CD4-positive, alpha-beta T cell (primary cell): Measurements from ENCODE around the gene ERCC6L. TPM values are rescaled to one million over a fixed set of nuclear protein-coding genes. Genes with fewer than 3 reads are reported as not detected.

Experiments
- ATAC-seq: fragments of 200-7000 bp; cut with Tn5 transposase; one replicate; pipeline ENCODE4 v1.10.0; 2022; ENCODE audit warnings: mild to moderate bottlenecking; ENCODE audit not compliant: poor library complexity
- CTCF ChIA-PET: fragments of 350-600 bp; sonication (Branson Sonifier 250); formaldehyde crosslinking; loops from one replicate; lab custom pipeline; 2021; ENCODE audit warnings: antibody characterized with exemption, inconsistent platforms; lab: Charles Lee
- POLR2A ChIA-PET: fragments of 350-600 bp; sonication (Branson Sonifier 250); formaldehyde crosslinking; loops from one replicate; lab custom pipeline; 2021; ENCODE audit warnings: antibody characterized with exemption, inconsistent platforms; lab: Charles Lee
- DNase-seq, 14 experiments: peaks; one replicate each; pipeline ENCODE4 v3.0.0-alpha.2; 2013 to 2020; ENCODE audit warnings: mixed read lengths in 2 of 14
- H3K27ac ChIP-seq, 2 donors: one replicate each; pipeline versions ENCODE4 v1.5.1 to v1.7.0; 2013; ENCODE audit warnings: low read length in 2 of 2, low read depth in 1 of 2, mild to moderate bottlenecking in 1 of 2
- H3K27me3 ChIP-seq, 2 experiments: 1 replicate in 1 of 2; 2 replicates in 1 of 2; pipeline versions ENCODE4 v1.6.1 to v1.7.0; 2013; ENCODE audit warnings: low read length in 2 of 2, control low read depth in 1 of 2, mild to moderate bottlenecking in 1 of 2, moderate library complexity in 1 of 2; ENCODE audit not compliant: insufficient read depth in 2 of 2, control insufficient read depth in 1 of 2
- H3K36me3 ChIP-seq: one replicate; pipeline ENCODE4 v1.6.1; 2013; ENCODE audit warnings: low read length, control low read depth; ENCODE audit not compliant: insufficient read depth
- H3K4me1 ChIP-seq: one replicate; pipeline ENCODE4 v1.6.1; 2013; ENCODE audit warnings: low read length, control low read depth; ENCODE audit not compliant: insufficient read depth
- H3K4me3 ChIP-seq: one replicate; pipeline ENCODE4 v1.5.1; 2013; ENCODE audit warnings: mild to moderate bottlenecking, low read length, moderate library complexity
- H3K9me3 ChIP-seq, 2 experiments: 1 replicate in 1 of 2; 2 replicates in 1 of 2; pipeline versions ENCODE4 v1.6.1 to v1.7.0; 2013; ENCODE audit warnings: low read length in 2 of 2, mild to moderate bottlenecking in 2 of 2, control low read depth in 1 of 2, moderate library complexity in 1 of 2; ENCODE audit not compliant: control insufficient read depth in 1 of 2, insufficient read depth in 1 of 2
- H3K27ac Mint-ChIP-seq: one replicate; pipeline ENCODE4 v1.8.0; 2020; ENCODE audit warnings: mixed read lengths
- H3K27me3 Mint-ChIP-seq: one replicate; pipeline ENCODE4 v1.8.0; 2021; ENCODE audit warnings: mixed read lengths
- H3K36me3 Mint-ChIP-seq: one replicate; pipeline ENCODE4 v1.8.0; 2021; ENCODE audit warnings: low read depth, mixed read lengths
- H3K4me1 Mint-ChIP-seq: one replicate; pipeline ENCODE4 v1.8.0; 2021; ENCODE audit warnings: low read depth, mixed read lengths
- H3K4me3 Mint-ChIP-seq: one replicate; pipeline ENCODE4 v1.8.0; 2020; ENCODE audit warnings: mild to moderate bottlenecking, mixed read lengths
- H3K9me3 Mint-ChIP-seq: one replicate; pipeline ENCODE4 v1.8.0; 2020; ENCODE audit warnings: mixed read lengths
- CTCF ChIP-seq: fragments of 200-600 bp; IDR thresholded peaks from one replicate; pipeline ENCODE4 v1.8.0; 2022; ENCODE audit warnings: antibody characterized with exemption, mild to moderate bottlenecking
- intact Hi-C, 2 experiments: fragments of 100-400 bp; cut with DNase I in 1 of 2; cut with micrococcal nuclease in 1 of 2; formaldehyde crosslinking; loops; one replicate each; pipeline versions ENCODE4 v1.15.1 to v1.9.0; 2023 to 2025; cut with DNase I, micrococcal nuclease
- total RNA-seq, 174 experiments: library from RNA in 2 of 174; stranded (reverse) in 2 of 174; gene quantifications; one replicate each; pipeline ENCODE4 v1.2.3 and lab custom pipeline; 2021 to 2026

The ERCC6L gene
- total RNA-seq, 2 experiments from 2014 or later: 0.08 TPM; not detected in 1

GRCh38 chrX:72271091-72271788, 32.4 kb upstream of the ERCC6L start:
- peaks cover 84% of the 10 kb centered on the region for H3K36me3 Mint-ChIP-seq
- CTCF ChIA-PET: no interaction called here

GRCh38 chrX:72270316-72270866, 31.6 kb upstream of the ERCC6L start:
- Histone ChIP-seq H3K4me3 (no peak overlapping the region), H3K27me3 (no peaks in the 10 kb centered on the region), H3K9me3 (no peaks in the 10 kb centered on the region), H3K36me3 (peaks cover 60% of the 10 kb centered on the region), H3K27ac (no peak overlapping the region), H3K4me1 (peaks cover 19% of the 10 kb centered on the region)
- H3K27ac Mint-ChIP-seq: peak overlapping the region; percentile 80
- intact Hi-C loops: loop anchor here in 1 of 2 experiments (10.0 kb wide), 4 partner anchors 256 to 1294 kb away; partner anchors contain the start of genes CHIC1, HDAC8 and NAP1L2
- no peak for TF ChIP-seq CTCF
- H3K4me1 Mint-ChIP-seq: peaks cover 35% of the 10 kb centered on the region
- H3K9me3 Mint-ChIP-seq: no peaks in the 10 kb centered on the region
- CTCF ChIA-PET: no interaction called here
- no peaks in the 10 kb centered on the region for H3K27me3 Mint-ChIP-seq
- ATAC-seq: no peak
- no peak for DNase-seq
- POLR2A ChIA-PET: no interaction called here
- peaks cover 76% of the 10 kb centered on the region for H3K36me3 Mint-ChIP-seq
- no peak overlapping the region for H3K4me3 Mint-ChIP-seq

More at GRCh38 chrX:72271091-72271788, 32.4 kb upstream of the ERCC6L start:
- Histone ChIP-seq H3K27me3 (no peaks in the 10 kb centered on the region), H3K27ac (no peak overlapping the region), H3K4me1 (peaks cover 26% of the 10 kb centered on the region), H3K9me3 (no peaks in the 10 kb centered on the region), H3K36me3 (peaks cover 66% of the 10 kb centered on the region), H3K4me3 (no peak overlapping the region)
- POLR2A ChIA-PET: no interaction called here
- H3K4me1 Mint-ChIP-seq: peaks cover 43% of the 10 kb centered on the region
- H3K4me3 Mint-ChIP-seq: no peak overlapping the region
- no peaks in the 10 kb centered on the region for H3K27me3 Mint-ChIP-seq
- peak overlapping the region; percentile 93 for H3K27ac Mint-ChIP-seq
- no peaks in the 10 kb centered on the region for H3K9me3 Mint-ChIP-seq
- TF ChIP-seq CTCF: no peak
- intact Hi-C loops: loop anchor here in 1 of 2 experiments (10.0 kb wide), 4 partner anchors 256 to 1294 kb away; partner anchors contain the start of genes CHIC1, HDAC8 and NAP1L2
- ATAC-seq (no peak), DNase-seq (no peak)

- Mint-ChIP-seq H3K4me3 (no peak overlapping the region), H3K4me1 (peaks cover 28% of the 10 kb centered on the region), H3K9me3 (no peaks in the 10 kb centered on the region), H3K27ac (peak overlapping the region; percentile 80), H3K36me3 (peaks cover 70% of the 10 kb centered on the region), H3K27me3 (no peaks in the 10 kb centered on the region)
- Histone ChIP-seq H3K4me3 (no peak overlapping the region), H3K36me3 (peaks cover 54% of the 10 kb centered on the region), H3K4me1 (peaks cover 15% of the 10 kb centered on the region), H3K27me3 (no peaks in the 10 kb centered on the region), H3K9me3 (no peaks in the 10 kb centered on the region), H3K27ac (no peak overlapping the region)
- no peak for TF ChIP-seq CTCF
- peak; percentile 64 for ATAC-seq
- intact Hi-C loops: loop anchor here in 1 of 2 experiments (10.0 kb wide), 4 partner anchors 255 to 1295 kb away; partner anchors contain the start of genes CHIC1, HDAC8 and NAP1L2
- ChIA-PET CTCF (no interaction called here), POLR2A (interaction anchor here (2.9 kb wide), 1 partner anchor 7 kb away, joined by 13 read pairs; the partner anchor contains the start of gene RPS4X)
- peak in 4 of 14 experiments; percentile 7 to 31 (median 16) for DNase-seq
These were observed 30.9 kb upstream of the ERCC6L start for GRCh38 chrX:72269671-72270251.
